Measurements from ENCODE around the gene PDE11A.
"Not testable (repeated sequence)": the region's sequence is repeated elsewhere in the genome, so short reads cannot be mapped to it uniquely, and the experiment has no call there.

PDE11A gene

DNA sequence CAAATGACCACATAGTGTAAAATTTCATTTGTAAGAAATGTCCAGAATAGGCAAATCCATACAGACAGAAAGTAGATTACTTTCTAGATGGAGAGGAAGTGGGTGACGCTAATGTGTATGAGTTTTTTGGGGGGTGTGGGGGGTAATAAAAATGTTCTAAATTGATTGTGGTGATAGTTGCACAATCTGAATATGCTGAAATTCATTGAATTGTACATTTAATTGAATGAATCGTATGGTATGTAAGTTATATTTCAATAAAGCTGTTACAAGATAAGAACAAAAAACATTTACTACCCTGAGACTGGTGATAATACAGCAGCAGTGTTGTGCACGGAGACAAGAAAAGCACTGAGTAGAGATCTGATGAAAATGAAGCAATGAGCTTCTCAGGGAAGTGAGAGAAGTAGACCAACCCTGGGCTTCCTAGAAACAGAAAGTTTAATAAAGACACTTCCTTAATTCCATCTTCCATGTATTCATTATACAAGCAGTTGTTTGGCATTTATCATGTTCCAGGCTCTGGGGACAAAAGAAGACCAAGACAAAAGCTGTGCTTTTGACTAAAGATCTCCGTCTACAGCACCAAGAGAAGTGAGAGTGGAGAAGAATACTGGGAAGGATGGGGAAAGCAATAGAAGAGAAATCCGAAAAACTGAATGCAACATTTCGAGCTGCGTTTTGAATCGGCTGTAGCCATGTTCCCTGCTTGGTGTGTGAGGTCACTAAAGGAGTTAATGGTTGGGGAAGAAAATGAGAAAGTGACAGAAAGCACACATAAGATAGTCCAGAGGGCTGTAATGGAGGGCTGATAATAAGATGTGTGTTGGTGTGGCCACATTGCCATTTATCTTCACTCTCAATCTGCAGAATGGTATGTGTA, 1.8 kb upstream of the PDE11A start:
- no peak for DNase-seq (ENCODE audit: low read depth in 2 of 2)

DNA sequence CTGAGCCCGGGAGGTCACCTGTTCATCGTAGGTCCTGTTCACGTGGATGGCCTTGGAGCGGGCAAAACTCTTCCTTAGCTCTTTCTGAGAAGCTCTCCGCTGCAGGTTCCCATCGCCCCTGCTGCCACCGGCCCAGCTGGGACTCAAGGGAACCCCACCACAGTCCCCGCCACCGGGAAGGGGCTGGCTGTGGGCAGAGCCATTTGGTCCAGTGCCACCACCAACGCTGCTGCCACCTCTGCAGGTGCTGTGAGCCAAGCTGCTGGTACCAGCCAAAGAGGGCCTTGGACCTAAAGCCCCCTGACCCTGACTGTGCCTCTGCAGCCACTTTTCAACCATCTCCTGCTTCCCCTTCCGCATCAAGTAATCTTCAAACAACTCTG, 586 bp downstream of the PDE11A start:
- no peak for DNase-seq (ENCODE audit: low read depth in 2 of 2)

DNA sequence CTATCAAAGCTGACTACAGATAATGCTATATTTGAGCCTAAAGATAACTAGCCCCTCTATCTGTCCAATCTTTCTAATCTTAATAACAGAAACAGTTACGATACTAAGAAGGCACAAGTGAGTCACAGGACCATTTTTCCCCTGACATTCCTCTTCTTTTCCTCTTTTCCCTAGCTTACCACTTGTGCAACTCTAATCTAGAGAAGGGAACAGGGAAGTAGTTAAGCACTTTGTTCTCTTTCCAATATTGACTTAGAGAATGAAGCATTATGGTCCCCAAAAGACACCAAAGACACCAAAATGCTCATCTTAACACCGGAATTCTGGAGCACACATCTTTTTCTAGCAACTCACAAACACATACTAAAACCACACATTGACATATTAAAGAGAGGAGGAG, 1.8 kb downstream of the PDE11A start:
- DNase-seq (ENCODE audit: low read depth in 2 of 2) = no peak

DNA sequence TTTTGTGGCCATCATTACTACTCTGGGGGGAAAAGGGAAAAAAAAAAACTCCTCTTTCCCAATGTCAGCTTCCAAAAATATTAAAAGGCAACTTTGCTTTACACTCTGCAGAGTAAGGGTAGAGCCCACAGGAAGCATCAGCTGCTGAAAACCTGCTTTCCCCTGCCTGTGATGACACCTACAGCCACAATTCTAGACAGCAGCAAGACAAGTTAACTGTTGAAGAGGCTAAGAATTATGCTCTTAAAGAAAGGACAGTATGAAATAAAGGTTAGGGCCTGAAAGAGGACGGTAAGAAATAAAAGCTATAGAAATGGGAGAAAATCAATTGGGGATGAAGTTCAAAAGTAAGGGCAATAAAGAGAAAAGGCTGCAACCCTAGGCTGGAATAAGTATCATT, 3.0 kb downstream of the PDE11A start:
- no peak for DNase-seq (ENCODE audit: low read depth in 2 of 2)

DNA sequence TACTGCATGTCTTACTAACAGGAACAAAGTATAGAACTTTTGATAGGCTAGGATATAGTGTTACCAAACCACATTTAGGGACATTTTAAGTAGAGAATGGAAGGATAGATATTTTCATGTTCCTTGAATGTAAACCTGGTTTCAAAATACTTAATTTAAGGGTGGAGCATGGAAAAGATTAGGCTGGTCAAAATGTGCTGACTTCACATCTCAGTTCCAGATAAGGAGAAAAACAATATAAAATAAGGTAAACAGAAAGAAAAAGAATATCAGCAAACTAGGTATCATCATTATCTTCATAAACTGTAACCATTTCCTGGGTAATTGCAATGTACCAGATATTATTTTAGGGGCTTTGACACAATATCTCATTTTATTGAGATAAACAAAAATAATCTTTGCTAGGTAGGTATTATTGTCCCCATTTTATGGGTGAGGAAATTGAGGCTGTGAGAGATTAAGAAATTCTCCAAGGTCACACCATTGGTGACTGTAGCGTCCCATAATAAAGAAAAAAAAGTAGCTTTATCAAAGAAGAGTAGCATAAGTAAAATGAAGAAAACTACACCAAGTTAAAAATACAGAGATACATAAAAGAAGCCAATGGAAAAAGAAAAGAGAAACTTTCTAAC, 3.6 kb downstream of the PDE11A start:
- no peak for DNase-seq (ENCODE audit: low read depth in 2 of 2)

DNA sequence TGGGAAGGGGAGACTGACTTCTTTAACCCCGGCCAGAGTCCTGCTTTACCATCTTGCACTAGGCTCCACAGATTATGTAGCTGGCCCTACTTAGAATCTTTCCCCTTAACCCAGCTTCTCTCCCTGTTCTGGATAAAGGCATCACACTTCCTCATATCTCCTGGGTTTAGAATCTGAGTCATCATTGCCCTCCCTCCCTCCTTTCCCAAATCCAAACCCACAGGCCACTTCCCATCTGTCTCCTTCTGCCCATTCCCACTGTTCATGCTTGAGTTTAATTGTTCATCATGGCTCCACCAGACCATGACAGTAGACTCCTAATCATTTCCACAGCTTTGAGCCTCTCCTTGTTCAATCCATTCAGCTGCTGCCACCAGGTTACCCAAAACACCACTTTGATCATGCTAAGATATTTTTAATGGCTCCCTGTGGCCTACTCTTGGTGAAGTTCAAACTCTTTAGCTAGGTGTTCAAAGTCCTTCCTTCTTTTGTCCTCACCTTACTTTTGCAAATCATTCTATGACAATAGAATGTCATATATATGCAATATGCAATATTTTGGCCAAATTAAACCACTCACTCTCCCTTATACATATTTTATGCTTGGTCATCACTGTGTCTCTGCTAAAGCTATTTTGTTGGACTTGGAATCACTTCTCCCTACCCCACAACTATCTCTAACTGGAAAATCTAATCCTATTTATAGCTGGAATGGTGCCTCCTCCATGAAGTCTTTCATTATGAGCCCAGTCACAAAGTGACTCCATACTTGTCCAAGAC, 5.5 kb downstream of the PDE11A start:
- DNase-seq (ENCODE audit: low read depth in 2 of 2) = no peak

DNA sequence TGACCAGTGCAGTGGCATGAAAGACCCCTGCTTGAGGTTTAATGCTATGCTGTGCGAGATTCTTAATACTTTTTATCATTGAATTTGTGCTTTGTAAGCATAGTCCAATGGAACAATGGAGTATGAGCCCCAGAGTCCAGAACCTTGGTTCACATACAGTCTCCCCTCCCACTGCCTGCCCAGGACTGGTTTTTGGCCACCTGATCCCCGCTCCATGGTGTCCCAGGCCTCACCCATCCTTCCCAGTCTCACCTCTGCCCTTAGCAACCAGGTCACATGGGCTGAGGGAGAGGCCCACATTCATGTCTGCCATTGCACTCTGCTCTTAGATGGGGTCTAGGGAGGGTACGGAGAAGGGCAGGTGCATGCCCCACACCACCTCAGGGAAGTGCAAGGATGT, 6.3 kb downstream of the PDE11A start:
- no peak for DNase-seq (ENCODE audit: low read depth in 2 of 2)

DNA sequence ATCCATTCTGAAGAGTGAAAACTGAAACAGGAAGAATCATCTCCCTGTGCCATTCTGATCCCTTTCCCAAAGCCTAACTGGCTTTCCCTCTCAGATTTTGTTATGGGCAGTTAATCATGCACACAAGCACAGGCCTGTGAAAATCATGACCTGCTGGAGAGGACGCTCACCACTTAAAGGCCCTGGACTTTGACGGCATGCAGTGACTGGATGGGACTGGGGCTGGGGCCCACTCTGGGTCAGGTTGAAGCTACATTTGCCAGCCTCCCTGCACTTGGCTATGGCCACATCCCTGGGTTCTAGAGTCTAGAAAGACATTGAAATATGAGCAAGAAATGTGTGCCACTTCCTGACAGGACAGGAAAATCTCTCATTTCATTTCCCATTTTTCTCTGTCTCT, 12.9 kb downstream of the PDE11A start:
- no peak for DNase-seq (ENCODE audit: low read depth in 2 of 2)

DNA sequence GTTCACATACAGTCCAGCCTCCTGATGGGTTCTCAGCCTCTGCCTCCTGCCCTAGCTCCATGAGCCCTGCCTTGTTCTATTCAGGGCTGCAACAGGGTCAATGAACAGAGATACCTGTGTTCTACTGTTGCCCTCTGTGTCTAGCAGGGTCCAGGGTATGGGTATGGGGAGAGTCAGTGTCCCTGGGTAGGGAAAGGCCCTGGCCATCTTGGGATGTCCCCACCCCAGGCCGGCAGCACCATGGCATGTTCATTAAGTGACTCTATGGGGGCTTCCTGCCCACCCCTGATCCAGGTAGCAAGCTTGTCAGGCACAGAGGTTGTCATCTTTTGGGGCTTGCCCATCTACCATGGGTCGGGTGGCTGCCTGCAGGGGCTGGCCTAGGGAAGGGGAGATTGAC, 13.5 kb downstream of the PDE11A start:
- DNase-seq (ENCODE audit: low read depth in 2 of 2) = no peak

DNA sequence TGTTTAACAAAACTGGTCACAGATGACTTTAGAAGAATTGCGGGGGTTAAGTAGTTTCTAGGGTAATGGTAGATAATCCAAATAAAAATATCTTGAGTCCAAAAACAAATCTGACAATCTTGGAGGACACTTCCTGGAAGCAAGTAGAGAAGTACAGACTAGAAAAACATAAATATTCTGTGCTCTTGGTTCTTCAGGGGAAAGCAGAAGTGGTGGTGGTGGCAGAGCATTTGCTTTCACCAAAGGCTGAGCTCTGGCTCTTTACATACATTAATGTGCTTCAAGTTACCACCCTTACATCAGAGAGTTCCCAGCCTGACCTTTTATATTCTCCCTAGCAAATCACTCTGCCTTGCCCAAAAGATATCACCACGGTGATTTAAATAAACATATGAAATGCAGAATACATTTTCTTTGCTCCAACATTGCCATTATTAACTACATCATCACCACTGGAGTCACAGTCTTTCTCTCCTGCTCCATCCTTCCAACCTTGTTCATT, 15.3 kb downstream of the PDE11A start:
- DNase-seq (ENCODE audit: low read depth in 2 of 2) = no peak

DNA sequence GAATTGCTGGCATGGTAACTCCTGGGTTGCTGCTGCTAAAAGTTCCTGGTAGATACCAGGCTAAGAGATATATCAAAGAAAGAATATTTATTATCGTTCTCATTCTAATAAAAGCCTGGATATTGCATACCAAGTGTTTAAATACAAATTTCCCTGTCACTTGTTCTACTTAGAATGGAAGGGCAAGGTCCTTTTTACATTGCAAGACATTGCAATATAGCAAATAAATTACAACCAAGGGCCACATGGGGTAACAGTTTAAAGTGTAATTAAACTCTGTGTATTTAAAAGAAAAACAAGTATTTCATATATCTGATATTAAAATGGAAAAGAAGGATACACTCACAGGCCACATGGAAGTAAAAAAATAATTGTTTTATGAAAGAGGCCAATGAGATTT, 16.2 kb downstream of the PDE11A start:
- DNase-seq (ENCODE audit: low read depth in 2 of 2) = no peak

DNA sequence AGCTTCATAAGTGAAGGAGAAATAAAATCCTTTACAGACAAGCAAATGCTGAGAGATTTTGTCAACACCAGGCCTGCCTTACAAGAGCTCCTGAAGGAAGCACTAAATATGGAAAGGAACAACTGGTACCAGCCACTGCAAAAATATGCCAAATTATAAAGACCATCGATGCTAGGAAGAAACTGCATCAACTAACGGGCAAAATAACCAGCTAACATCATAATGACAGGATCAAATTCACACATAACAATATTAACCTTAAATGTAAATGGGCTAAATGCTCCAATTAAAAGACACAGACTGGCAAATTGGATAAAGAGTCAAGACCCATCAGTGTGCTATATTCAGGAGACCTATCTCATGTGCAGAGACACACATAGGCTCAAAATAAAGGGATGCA, 21.3 kb downstream of the PDE11A start:
- DNase-seq (ENCODE audit: low read depth in 2 of 2) = not testable (repeated sequence)

DNA sequence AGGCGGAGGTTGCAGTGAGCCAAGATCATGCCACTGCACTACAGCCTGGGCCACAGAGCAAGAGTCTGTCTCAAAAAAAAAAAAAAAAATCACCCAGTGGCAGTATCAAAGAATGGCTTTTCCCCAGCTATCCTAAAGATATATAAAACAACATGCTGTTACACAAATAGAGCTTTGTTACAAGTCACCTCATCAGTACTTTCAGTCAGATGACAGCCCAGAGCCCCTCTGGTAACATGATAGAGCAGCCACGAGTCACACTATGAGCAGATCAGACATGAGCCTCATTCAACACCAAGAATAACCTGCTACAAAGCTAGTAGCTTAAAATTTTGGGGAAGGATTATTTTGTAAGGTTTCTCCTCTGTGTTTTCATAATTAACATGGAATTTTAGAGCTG, 25.2 kb downstream of the PDE11A start:
- no peak for DNase-seq (ENCODE audit: low read depth in 2 of 2)

DNA sequence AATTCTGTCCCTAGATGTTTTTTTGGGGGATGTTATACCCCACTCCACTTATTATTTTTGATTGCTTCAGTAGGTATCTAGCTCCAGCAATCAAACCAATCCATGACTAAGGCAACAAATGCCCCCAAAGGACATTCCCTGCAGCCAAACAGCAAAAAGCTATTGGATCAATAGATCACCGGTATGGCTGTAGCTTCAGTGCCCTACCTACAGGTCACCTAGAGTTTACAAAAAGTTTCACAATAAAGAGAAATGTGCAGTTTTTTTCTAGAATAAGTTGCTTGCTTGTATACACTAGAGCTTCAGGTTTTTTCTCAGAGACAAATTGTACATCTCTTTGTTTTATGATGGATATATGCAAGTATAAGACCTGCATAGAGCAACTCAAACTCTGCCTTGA, 27.7 kb downstream of the PDE11A start:
- DNase-seq (ENCODE audit: low read depth in 2 of 2) = no peak

DNA sequence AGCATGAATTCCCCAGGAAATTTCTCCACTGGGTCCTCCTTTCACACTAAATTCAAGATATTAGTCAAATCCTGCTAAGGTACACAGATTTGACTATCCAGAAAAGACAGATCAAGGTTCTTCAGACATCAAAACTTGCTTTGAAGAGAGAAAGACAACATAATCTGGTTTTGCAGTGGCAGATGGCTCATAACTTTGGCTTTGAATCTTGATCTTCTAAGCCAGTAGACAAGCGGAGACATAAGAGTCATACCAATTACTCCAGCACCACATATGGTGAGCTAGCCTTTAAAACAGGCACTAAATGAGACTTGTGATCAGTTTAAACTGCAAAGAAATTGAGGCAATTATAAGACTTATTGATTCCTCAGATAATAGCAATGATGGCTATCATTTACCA, 29.3 kb downstream of the PDE11A start:
- DNase-seq (ENCODE audit: low read depth in 2 of 2) = no peak

DNA sequence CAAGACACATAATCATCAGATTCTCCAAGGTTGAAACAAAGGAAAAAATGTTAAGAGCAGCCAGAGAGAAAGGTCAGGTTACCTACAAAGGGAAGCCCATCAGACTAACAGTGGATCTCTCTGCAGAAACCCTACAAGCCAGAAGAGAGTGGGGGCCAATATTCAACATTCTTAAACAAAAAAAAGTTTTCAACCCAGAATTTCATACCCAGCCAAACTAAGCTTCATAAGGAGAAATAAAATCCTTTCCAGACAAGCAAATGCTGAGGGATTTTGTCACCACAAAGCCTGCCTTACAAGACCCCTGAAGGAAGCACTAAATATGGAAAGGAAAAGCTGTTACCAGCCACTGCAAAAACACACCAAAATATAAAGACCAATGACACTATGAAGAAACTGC, 39.0 kb downstream of the PDE11A start:
- not testable (repeated sequence) for DNase-seq (ENCODE audit: low read depth in 2 of 2)

DNA sequence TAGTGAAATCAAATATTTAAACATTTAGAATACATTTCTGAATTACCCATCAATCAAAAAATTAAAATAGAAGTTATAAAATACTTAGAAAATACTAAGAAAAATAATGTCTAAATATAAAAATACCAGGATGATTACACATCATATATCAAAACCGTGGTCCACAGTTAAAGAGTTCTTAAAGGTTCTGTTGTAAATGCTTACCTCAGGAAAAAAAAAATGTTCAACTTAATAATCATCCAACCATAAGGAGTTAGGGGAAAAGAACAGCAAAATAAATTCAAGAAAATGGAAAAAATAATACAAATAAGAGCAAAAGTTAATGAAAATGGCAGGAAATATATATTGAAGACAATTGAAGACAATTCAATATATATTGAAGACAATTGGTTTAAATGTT, 43.2 kb downstream of the PDE11A start:
- no peak for DNase-seq (ENCODE audit: low read depth in 2 of 2)

DNA sequence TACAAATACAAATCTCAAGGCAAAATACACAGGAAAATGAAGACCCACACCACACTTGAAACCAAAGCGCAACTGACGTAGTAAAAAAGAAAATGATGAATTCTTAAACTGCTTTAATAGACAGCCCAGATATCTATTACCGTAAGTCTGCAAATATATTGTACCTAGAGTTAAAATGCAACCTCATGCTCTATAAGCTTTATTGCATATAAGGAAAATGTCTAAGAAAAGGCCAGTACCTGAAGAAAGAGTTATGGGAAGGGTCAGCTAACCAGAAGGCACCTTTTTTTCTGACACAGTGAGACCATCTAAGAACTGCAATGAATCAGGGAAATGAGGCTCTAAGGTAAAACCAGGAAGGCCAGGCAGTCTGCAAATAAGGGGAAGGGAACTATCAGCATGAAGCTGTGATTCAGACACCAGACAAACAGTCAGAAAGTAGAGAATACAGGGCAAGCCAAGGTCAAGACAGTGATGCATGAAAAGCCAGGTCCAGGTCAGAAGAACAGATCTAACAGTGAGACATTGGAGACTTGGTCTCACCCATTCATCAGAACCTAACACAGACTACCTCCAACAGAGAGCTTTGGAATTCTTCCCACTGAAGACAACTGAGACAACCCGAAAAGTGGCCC, 46.9 kb downstream of the PDE11A start:
- DNase-seq (ENCODE audit: low read depth in 2 of 2) = no peak

DNA sequence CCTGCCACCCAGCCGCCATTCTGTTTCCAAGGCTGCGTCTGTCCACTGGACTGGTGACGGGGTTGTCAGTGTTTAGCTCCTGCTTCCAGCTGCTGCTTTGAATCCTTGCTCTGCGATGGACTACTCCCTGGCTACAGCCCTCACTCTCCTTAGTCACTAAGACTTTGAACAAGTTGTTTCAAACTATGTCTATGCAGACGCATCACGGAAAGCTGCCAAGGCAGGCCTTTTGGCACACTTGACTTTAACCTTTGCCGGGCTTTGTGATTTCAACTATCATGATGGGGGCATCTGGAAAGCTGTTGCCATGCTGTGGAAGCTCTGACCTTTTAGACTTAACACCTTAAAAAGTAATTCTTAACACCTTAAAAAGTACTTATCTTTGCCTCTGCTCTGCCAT, 54.4 kb downstream of the PDE11A start:
- no peak for DNase-seq (ENCODE audit: low read depth in 2 of 2)

DNA sequence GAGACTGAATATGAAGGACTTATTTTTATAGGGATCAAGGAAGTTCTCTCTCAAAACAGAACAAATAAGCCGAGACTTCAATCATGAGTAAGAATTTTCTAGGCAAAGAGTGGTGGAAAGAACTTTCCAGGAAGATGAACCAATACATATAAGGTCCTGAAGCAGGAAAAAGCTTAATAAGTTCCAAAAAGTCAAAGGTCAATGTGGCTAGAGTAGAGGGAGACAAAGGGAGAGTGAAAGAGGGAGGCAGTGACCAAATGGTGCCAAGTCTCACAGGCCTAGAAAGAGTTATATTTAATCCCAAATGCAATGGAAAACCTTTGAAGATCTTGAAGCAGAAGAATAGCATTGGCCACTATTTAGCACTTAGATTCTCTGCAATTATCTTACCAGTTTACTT, 56.0 kb downstream of the PDE11A start:
- DNase-seq (ENCODE audit: low read depth in 2 of 2) = no peak

DNA sequence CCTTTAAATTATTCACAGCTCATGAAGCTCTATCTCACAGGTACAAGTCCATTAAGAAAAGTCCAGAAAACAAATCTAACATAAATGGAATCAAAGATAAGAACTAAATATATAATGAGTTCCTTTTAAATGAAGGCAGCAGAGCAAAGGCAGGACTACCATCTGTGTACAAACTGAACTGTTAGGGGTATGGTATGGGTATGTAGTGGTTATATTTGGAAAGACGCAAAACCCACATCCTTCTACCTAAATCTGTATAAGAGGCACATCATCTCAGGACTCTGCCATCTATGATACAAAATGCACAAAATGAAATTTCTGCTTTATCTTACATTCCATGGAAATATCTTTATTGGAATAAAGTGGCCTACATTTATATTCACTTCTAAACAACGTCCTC, 59.9 kb downstream of the PDE11A start:
- no peak for DNase-seq (ENCODE audit: low read depth in 2 of 2)

DNA sequence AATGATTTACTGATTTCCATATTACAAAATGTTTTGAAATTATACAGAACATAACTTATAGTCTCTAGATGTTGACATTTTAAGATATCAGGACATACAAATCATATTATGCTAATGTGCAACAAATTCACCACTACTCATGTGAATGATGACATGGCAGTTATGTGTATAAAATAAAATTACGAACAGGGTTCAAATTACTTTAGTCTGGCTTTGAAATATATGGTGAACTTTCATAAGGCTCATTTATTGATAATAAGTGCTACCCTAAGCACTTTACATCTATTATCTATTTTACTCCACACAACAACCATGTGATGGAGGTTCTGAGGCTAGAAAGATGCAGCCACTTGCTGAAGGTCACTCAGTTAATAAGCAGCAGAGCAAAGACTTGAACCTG, 62.8 kb downstream of the PDE11A start:
- no peak for DNase-seq (ENCODE audit: low read depth in 2 of 2)
